GDM1 (cell line): ENCODE results near the gene LBX2.

ENCODE experiments used
- DNase-seq: peaks from one replicate; lab custom pipeline; 2025; lab: John Stamatoyannopoulos, UW

LBX2 gene

DNA sequence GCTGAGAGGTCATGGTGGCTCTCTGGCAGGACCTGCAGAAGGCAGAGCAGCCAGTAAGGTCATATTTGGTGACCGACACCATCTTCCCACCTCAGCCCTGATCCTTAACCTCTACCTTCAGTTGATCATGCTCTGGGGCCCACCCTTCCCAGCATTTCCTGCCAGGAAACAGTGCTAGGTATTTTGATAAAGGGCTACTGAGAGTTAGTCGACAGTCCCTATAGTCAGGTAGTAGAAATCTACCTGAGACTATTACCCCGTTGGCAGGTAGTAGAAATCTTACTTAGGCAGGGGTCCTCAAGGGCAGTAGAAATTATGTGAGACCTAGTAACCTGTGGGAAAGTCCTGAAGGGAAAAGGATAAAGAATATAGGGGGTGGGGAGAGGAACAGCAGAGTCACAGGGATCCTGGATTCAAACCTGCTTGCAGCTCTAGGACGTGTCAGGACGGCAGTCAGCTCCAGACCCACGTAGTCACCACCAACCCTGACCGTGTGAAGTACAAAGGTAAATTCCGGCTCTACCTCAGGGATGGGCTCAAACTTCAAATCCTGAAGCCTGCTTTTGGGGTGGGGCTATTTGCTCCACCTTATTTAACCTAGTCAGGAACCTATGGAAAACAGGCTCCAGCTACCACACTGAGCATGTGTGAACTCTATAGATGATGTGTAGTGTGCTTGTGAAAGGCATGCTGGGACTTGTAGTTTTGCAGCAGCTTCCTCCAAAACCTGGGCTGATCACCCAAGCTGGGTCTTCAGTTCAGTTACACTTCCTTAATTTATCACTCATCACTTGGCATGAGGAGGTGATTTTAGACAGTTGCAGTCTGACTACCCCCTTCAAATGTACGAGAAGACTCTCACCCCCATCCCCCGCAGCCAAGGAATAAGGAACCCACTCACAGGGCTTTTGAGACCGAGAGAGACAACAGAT is 26.6 kb upstream of the LBX2 start, which contains the start of gene DQX1:
Gene DQX1 (minus strand): TSS at position 515 of the 932 bp plus-strand sequence. CDS start 502 bp downstream, at position 13.
- DNase-seq: peak; percentile 35

GRCh38 chr2:74524955-74525716 is 25.7 kb upstream of the LBX2 start:
- no peak for DNase-seq

- DNase-seq: no peak
Observed at GRCh38 chr2:74524005-74524404, 24.6 kb upstream of the LBX2 start.

DNA sequence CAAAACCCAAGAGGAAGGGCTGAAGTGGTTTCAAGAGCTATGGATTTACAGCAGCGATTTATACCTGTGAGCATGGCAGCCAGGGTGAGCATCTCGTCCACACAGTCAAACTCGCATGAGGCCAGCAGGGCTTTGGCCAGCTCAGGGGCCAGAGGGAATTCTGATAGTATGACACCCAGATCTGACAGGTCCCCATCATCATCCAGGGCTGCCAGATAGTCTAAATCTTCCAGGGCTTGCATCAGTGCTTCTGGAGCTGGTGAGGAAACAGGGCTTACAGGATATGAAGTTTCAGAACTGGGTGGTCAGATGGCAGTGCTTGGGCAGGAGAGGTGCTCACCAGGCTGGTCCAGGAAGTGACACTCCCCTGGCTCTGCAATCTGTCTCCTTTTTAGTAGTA is 23.1 kb upstream of the LBX2 start:
- DNase-seq: no peak

DNA sequence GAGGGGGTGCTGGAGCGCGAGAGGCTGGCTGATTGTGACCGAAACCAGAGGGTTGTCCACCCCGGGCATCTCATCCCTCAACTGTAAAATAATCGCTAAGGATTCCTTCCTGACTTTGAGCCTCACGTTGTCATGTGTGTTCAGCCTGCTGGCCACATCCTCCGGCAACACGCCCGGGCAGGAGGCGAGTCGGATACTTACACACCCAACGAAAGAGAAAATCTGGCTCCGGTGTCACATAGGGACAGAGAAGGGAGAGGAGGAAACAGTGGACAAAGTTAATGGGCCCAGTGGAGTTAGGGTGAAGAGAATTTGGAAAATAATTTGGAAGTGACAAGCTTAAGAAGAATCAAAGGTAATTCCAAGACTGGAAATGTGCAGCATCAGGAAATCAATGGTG is 17.2 kb upstream of the LBX2 start:
- no peak for DNase-seq

- DNase-seq: no peak
Observed at GRCh38 chr2:74515981-74516633, 16.7 kb upstream of the LBX2 start.

- DNase-seq: no peak
Observed at GRCh38 chr2:74515271-74515980, 16.0 kb upstream of the LBX2 start.

GRCh38 chr2:74514368-74515270 is 15.2 kb upstream of the LBX2 start, which contains the start of gene TLX2:
Gene TLX2, plus strand, starts transcription at chr2:74514450. Its CDS starts 357 bp downstream, at chr2:74514807.
- no peak for DNase-seq

- no peak for DNase-seq
Observed at GRCh38 chr2:74513605-74514367, 14.4 kb upstream of the LBX2 start.

GRCh38 chr2:74512744-74513604 is 13.6 kb upstream of the LBX2 start:
- no peak for DNase-seq

- no peak for DNase-seq
Observed at GRCh38 chr2:74511104-74511989, 11.9 kb upstream of the LBX2 start.

DNA sequence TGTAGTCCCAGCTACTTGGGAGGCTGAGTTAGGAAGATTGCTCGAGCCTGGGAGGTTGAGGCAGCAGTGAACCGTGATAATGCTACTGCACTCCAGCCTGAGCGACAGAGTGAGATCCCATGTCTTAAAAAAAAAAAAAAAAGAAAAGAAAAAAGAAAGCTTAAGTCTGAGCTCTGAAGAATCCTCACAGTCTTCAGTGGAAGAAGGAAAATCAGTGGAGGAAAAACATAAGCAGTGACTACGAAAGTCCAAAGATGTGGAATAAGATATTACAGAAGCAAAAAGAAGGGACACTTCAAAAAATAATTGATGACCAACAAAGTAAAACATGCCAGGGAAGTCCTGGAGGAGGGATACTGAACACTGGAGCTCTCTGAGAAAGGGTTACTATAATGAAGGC is 10.9 kb upstream of the LBX2 start:
- no peak for DNase-seq

DNA sequence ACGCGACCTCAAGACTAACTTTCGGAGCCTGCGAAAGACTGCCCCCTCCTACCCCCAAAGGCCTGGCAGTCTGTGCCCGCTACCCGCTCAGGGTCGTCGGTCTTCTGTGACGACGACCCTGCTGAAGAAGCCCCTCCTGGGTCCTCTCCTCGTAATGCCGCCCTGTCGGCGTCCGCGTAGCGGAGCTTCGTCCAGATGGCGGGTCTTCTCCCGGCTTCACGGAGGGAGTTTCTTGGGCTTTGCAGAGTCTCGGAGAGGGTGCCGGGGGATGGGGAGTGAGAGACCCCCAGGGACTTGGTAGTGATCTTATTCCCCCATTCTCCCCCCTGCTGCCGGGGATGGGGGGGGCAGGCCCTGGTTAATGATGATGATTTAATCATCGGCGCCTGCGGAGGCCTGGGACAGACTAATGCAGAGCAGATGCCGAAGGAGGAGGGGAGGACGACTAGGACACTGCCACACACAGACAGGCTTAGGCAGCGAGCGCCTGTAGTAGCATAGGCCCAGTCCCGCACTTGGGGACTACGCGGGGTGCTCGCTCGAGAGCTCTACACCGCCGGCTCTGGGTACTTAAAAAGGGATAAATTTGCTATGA is 8.6 kb upstream of the LBX2 start:
- DNase-seq: no peak

- peak; percentile 93 for DNase-seq
Observed at GRCh38 chr2:74507145-74507925, 7.9 kb upstream of the LBX2 start, which contains the start of gene PCGF1. Gene PCGF1, minus strand, starts transcription at chr2:74507695. Its CDS starts 27 bp downstream, at chr2:74507668.

DNA sequence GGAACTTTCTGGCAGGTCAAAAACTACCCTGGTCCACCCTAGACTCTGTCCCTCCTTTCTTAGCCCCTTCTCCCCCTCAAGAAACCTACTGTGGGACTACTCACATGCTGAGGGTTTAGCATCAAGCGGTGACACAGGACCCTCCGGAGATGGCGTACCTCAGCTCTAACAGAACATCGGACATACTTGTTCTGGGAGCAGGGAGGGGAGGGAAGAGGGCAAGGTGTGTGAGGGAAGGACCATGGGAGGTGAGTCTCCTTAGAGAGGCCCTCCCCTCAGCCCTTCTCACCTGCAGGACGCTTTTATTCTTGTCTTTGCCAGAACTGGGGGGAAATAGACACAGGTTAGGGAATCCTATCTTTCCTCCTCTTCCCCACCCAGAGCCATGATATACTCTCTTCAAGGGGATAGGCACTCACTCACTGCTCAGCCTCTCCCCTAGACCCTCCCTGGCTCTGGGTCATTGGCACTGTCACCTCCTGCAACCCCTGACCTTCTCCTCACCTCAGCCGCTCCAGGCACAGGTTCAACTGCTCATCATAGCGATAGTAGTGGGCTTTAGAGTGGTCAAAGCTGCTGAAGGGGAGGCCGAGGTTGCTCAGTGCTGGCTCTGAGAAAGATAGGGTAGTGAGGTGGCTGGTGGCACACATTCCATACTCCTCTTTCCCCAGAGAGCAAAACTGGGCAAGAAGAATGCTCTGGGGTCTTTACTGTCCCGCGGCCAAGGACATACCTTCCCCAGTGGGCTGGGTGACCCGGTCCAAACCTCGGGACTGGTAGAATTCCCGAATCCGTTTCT is 6.2 kb upstream of the LBX2 start:
- no peak for DNase-seq

- no peak for DNase-seq
Observed at GRCh38 chr2:74504591-74504990, 5.2 kb upstream of the LBX2 start.
